ENCODE measurements around the gene SEMA4D. TPM values are rescaled to one million over a fixed set of nuclear protein-coding genes. Genes with fewer than 3 reads are reported as not detected.

Gene SEMA4D
- total and polyA plus RNA-seq, 12 donors, result 2.3 to 51.0 (median 20.2) TPM

- DNase-seq, result no peak
- ATAC-seq, result no peak
- H3K36me3 ChIP-seq, result no peaks in the 10 kb centered on the region
- H3K4me3 ChIP-seq, result peak overlapping the region in 1 of 10 donors; percentile 5
- WGBS, 2 donors, result 73 to 74% methylated on average over 5 of the region's 5 CpGs
- H3K4me1 ChIP-seq, result peaks cover 0 to 48% (median 0%) of the 10 kb centered on the region in 9 donors
- TF ChIP-seq CTCF (IDR thresholded peaks at IDR 0.05), result no peak
- H3K27ac ChIP-seq, result peak overlapping the region in 1 of 10 donors; percentile 88
- intact Hi-C loops (cut with DNase I), result loop anchor here in 2 of 10 donors (5.0 kb wide), 2 partner anchors 69 to 74 kb away; no protein-coding TSS in a partner anchor
- no peaks in the 10 kb centered on the region for H3K27me3 ChIP-seq
- H3K9me3 ChIP-seq, result no peaks in the 10 kb centered on the region
These were observed 38.2 kb upstream of the SEMA4D start for GRCh38 chr9:89536145-89536574.

GRCh38 chr9:89535461-89535860 lies 37.5 kb upstream of the SEMA4D start:
- Histone ChIP-seq H3K27ac (peak overlapping the region in 1 of 10 donors; percentile 88), H3K36me3 (no peaks in the 10 kb centered on the region), H3K4me3 (no peak overlapping the region), H3K27me3 (no peaks in the 10 kb centered on the region), H3K9me3 (no peaks in the 10 kb centered on the region), H3K4me1 (peaks cover 0 to 54% (median 0%) of the 10 kb centered on the region in 9 donors)
- TF ChIP-seq CTCF (IDR thresholded peaks at IDR 0.05), result no peak
- no peak for DNase-seq
- intact Hi-C loops (cut with DNase I), result loop anchor here in 2 of 10 donors (5.0 kb wide), 2 partner anchors 68 to 73 kb away; no protein-coding TSS in a partner anchor
- 72 to 95% methylated on average over 3 of the region's 3 CpGs for WGBS, 2 donors
- no peak for ATAC-seq

GRCh38 chr9:89534515-89535287 lies 36.8 kb upstream of the SEMA4D start:
- DNase-seq (no peak), ATAC-seq (no peak)
- no peak overlapping the region for H3K4me3 ChIP-seq
- no peaks in the 10 kb centered on the region for H3K36me3 ChIP-seq
- H3K9me3 ChIP-seq, result no peaks in the 10 kb centered on the region
- H3K27me3 ChIP-seq, result no peaks in the 10 kb centered on the region
- no peak for TF ChIP-seq CTCF (IDR thresholded peaks at IDR 0.05)
- intact Hi-C loops (cut with DNase I), result loop anchor here in 2 of 10 donors (5.0 kb wide), 2 partner anchors 67 to 72 kb away; no protein-coding TSS in a partner anchor
- H3K4me1 ChIP-seq, result peaks cover 0 to 62% (median 0%) of the 10 kb centered on the region in 9 donors
- WGBS, 2 donors, result 82 to 83% methylated on average over 13 of the region's 13 CpGs
- H3K27ac ChIP-seq, result no peak overlapping the region

- no peaks in the 10 kb centered on the region for H3K27me3 ChIP-seq
- H3K27ac ChIP-seq, result no peak overlapping the region
- WGBS, 2 donors, result 61 to 67% methylated on average over 10 of the region's 10 CpGs
- ATAC-seq (no peak), DNase-seq (no peak)
- peaks cover 0 to 67% (median 0%) of the 10 kb centered on the region in 9 donors for H3K4me1 ChIP-seq
- no peaks in the 10 kb centered on the region for H3K36me3 ChIP-seq
- H3K4me3 ChIP-seq, result no peak overlapping the region
- no peak for TF ChIP-seq CTCF (IDR thresholded peaks at IDR 0.05)
- intact Hi-C loops (cut with DNase I), result no loop called here
- H3K9me3 ChIP-seq, result no peaks in the 10 kb centered on the region
These were observed 35.6 kb upstream of the SEMA4D start for GRCh38 chr9:89533411-89534095.

All from heart right ventricle (tissue), 16 donors.